Endodermal cell (in vitro differentiated cells): Measurements from ENCODE around the gene M1AP. TPM values are rescaled to one million over a fixed set of nuclear protein-coding genes. Genes with fewer than 3 reads are reported as not detected.

Source experiments
- DNase-seq: peaks from one replicate; pipeline ENCODE4 v3.0.0-alpha.2; 2017
- H3K27ac ChIP-seq: 2 replicates; pipeline ENCODE4 v1.5.1; 2013; ENCODE audit warnings: mild to moderate bottlenecking, low read depth, low read length, moderate library complexity
- H3K27me3 ChIP-seq: 2 replicates; pipeline ENCODE4 v1.6.1; 2013; ENCODE audit warnings: mild to moderate bottlenecking, low read length, moderate library complexity; ENCODE audit not compliant: insufficient read depth, control insufficient read depth, poor library complexity, severe bottlenecking
- H3K36me3 ChIP-seq: 2 replicates; pipeline ENCODE4 v1.7.0; 2013; ENCODE audit warnings: mild to moderate bottlenecking, low read length, moderate library complexity; ENCODE audit not compliant: control insufficient read depth, insufficient read depth
- H3K4me1 ChIP-seq: one replicate; pipeline ENCODE4 v1.7.0; 2013; ENCODE audit warnings: low read length; ENCODE audit not compliant: control insufficient read depth, insufficient read depth
- H3K4me3 ChIP-seq: 2 replicates; pipeline ENCODE4 v1.5.1; 2013; ENCODE audit warnings: mild to moderate bottlenecking, low read length, moderate library complexity
- H3K9ac ChIP-seq: 2 replicates; pipeline ENCODE4 v1.6.1; 2013; ENCODE audit warnings: mild to moderate bottlenecking, low read length, moderate library complexity; ENCODE audit not compliant: poor library complexity, severe bottlenecking; ENCODE audit errors: extremely low read depth
- H3K9me3 ChIP-seq: 2 replicates; pipeline ENCODE4 v1.6.1; 2013; ENCODE audit warnings: mild to moderate bottlenecking, low read length, moderate library complexity; ENCODE audit not compliant: control insufficient read depth
- H3K27ac Mint-ChIP-seq: 2 replicates; pipeline ENCODE4 v1.8.0; 2020; ENCODE audit warnings: mixed read lengths
- H3K27me3 Mint-ChIP-seq: 2 replicates; pipeline ENCODE4 v1.8.0; 2021; ENCODE audit warnings: mild to moderate bottlenecking, mixed read lengths; ENCODE audit not compliant: insufficient read depth
- H3K36me3 Mint-ChIP-seq: 2 replicates; pipeline ENCODE4 v1.8.0; 2020; ENCODE audit warnings: low read depth, mixed read lengths
- H3K4me1 Mint-ChIP-seq: 2 replicates; pipeline ENCODE4 v1.8.0; 2020; ENCODE audit warnings: mixed read lengths
- H3K4me3 Mint-ChIP-seq: 2 replicates; pipeline ENCODE4 v1.8.0; 2020; ENCODE audit warnings: mild to moderate bottlenecking, moderate library complexity, mixed read lengths
- H3K9me3 Mint-ChIP-seq: 2 replicates; pipeline ENCODE4 v1.8.0; 2020; ENCODE audit warnings: mild to moderate bottlenecking, mixed read lengths
- CTCF ChIP-seq: fragments of 200-600 bp; sonication (generic); conservative IDR thresholded peaks from 2 replicates; pipeline ENCODE4 v1.5.0; 2021; ENCODE audit warnings: antibody characterized with exemption, mild to moderate bottlenecking
- WGBS, 2 experiments: methylation state at CpG; one replicate each; pipeline versions ENCODE4 v1.1.5 to v1.1.7; 2013; ENCODE audit warnings: missing lambda C conversion rate in 2 of 2, mixed read lengths in 1 of 2; ENCODE audit not compliant: insufficient coverage in 1 of 2, insufficient read length in 1 of 2; 5-methylcytosine and 5-hydroxymethylcytosine counted together
- total RNA-seq, 2 donors: library from RNA; stranded (reverse); fragmentation: NEBNext Ultra II Directional in 1 of 2; extraction: Animal tissue kit (Norgen Biotek cat#: 25700) in 1 of 2; gene quantifications; 2 replicates in 1 of 2; 3 replicates in 1 of 2; pipeline ENCODE4 v1.2.1, GENCODE V29; 2021

Gene M1AP
- total RNA-seq, 2 donors from 2014 or later: 3.8 to 5.5 TPM

- Mint-ChIP-seq H3K27ac (no peak overlapping the region), H3K27me3 (no peaks in the 10 kb centered on the region), H3K4me3 (no peak overlapping the region), H3K4me1 (peaks cover 7% of the 10 kb centered on the region), H3K36me3 (peaks cover 22% of the 10 kb centered on the region), H3K9me3 (no peaks in the 10 kb centered on the region)
- Histone ChIP-seq H3K36me3 (peaks cover 20% of the 10 kb centered on the region), H3K4me3 (no peak overlapping the region), H3K27ac (no peak overlapping the region), H3K9ac (no peak overlapping the region), H3K9me3 (no peaks in the 10 kb centered on the region), H3K27me3 (no peaks in the 10 kb centered on the region), H3K4me1 (no peaks in the 10 kb centered on the region)
- no peak for TF ChIP-seq CTCF
- DNase-seq: no peak
These were observed 115.9 kb downstream of the M1AP start for GRCh38 chr2:74532222-74532621.

- no peak overlapping the region for H3K27ac ChIP-seq
- no peak overlapping the region for H3K9ac ChIP-seq
- Mint-ChIP-seq H3K4me1 (peaks cover 7% of the 10 kb centered on the region), H3K27me3 (no peaks in the 10 kb centered on the region), H3K36me3 (peaks cover 28% of the 10 kb centered on the region), H3K27ac (no peak overlapping the region), H3K9me3 (no peaks in the 10 kb centered on the region), H3K4me3 (no peak overlapping the region)
- peaks cover 25% of the 10 kb centered on the region for H3K36me3 ChIP-seq
- H3K4me1 ChIP-seq: no peaks in the 10 kb centered on the region
- TF ChIP-seq CTCF: no peak
- H3K27me3 ChIP-seq: no peaks in the 10 kb centered on the region
- 89 to 100% methylated on average over 1 to 7 of the region's 7 CpGs for WGBS, 2 experiments
- no peak overlapping the region for H3K4me3 ChIP-seq
- no peaks in the 10 kb centered on the region for H3K9me3 ChIP-seq
- DNase-seq: no peak
These were observed 116.5 kb downstream of the M1AP start for GRCh38 chr2:74531666-74532065.

- Mint-ChIP-seq H3K4me1 (peaks cover 7% of the 10 kb centered on the region), H3K27ac (peak overlapping the region; percentile 74), H3K9me3 (no peaks in the 10 kb centered on the region), H3K36me3 (peaks cover 35% of the 10 kb centered on the region), H3K27me3 (no peaks in the 10 kb centered on the region), H3K4me3 (peak overlapping the region; percentile 98)
- Histone ChIP-seq H3K9ac (peak overlapping the region; percentile 66), H3K36me3 (peaks cover 35% of the 10 kb centered on the region), H3K4me3 (peak overlapping the region; percentile 99), H3K4me1 (no peaks in the 10 kb centered on the region), H3K27ac (no peak overlapping the region), H3K9me3 (no peaks in the 10 kb centered on the region), H3K27me3 (no peaks in the 10 kb centered on the region)
- DNase-seq: peak; percentile 83
- 16 to 31% methylated on average over 24 to 54 of the region's 54 CpGs for WGBS, 2 experiments
- TF ChIP-seq CTCF: no peak
These were observed 117.6 kb downstream of the M1AP start for GRCh38 chr2:74530239-74531187.
